Left lung (tissue), 10 donors: ENCODE measurements around the gene ANO1. TPM values are rescaled to one million over a fixed set of nuclear protein-coding genes. Genes with fewer than 3 reads are reported as not detected.

Experiments used
- ATAC-seq: fragments of 200-7000 bp; cut with Tn5 transposase; one replicate; pipeline ENCODE4 v1.9.1; 2020; ENCODE audit warnings: moderate library complexity
- DNase-seq, 4 donors: peaks; one replicate each; pipeline ENCODE4 v3.0.0-alpha.2; 2013 to 2020
- H3K27ac ChIP-seq, 2 donors: fragments of 200-600 bp; sonication (generic) in 1 of 2; one replicate each; pipeline versions ENCODE4 v1.5.0 to v1.8.0; 2020 to 2021
- H3K27me3 ChIP-seq, 2 donors: fragments of 200-600 bp; sonication (generic) in 1 of 2; one replicate each; pipeline versions ENCODE4 v1.5.0 to v1.8.0; 2020 to 2021
- H3K36me3 ChIP-seq, 2 donors: fragments of 200-600 bp; sonication (generic) in 1 of 2; one replicate each; pipeline versions ENCODE4 v1.5.0 to v1.8.0; 2020 to 2021
- H3K4me1 ChIP-seq, 2 donors: fragments of 200-600 bp; one replicate each; pipeline ENCODE4 v1.8.0; 2021
- H3K4me3 ChIP-seq, 2 donors: fragments of 200-600 bp; sonication (generic) in 1 of 2; one replicate each; pipeline versions ENCODE4 v1.5.0 to v1.8.0; 2020 to 2021; ENCODE audit warnings: mild to moderate bottlenecking in 1 of 2
- H3K9me3 ChIP-seq, 2 donors: fragments of 200-600 bp; sonication (generic) in 1 of 2; one replicate each; pipeline versions ENCODE4 v1.5.0 to v1.8.0; 2020 to 2021
- intact Hi-C, 2 donors: fragments of 100-400 bp; cut with DNase I; formaldehyde crosslinking; loops; one replicate each; pipeline versions ENCODE4 v1.11.2 to v1.14.2; 2022
- polyA plus RNA-seq, 6 donors: library from polyadenylated mRNA; unstranded; fragments of 120-200 nt; gene quantifications; one replicate each; pipeline ENCODE4 v1.2.1, GENCODE V29; 2013; ENCODE audit not compliant: insufficient read length in 6 of 6
- total RNA-seq, 2 donors: library from RNA; stranded (reverse); fragmentation: NEBNext Ultra II Directional; extraction: Animal tissue kit (Norgen Biotek cat#: 25700); gene quantifications; one replicate each; pipeline ENCODE4 v1.2.1, GENCODE V29; 2021
- TF ChIP-seq, protein P1 (sequence below), 2 donors: fragments of 200-600 bp; sonication (generic) in 1 of 2; IDR thresholded peaks; one replicate each; pipeline versions ENCODE4 v1.5.0 to v1.8.0; 2021; ENCODE audit warnings: antibody characterized with exemption in 2 of 2
- donor health status: DM: no; HTN: yes; CAD: no.
- donor health status: DM: no; HTN: no; CAD: no.

ANO1 gene
- total and polyA plus RNA-seq, 8 donors, result 4.9 to 13.2 (median 7.0) TPM

DNA sequence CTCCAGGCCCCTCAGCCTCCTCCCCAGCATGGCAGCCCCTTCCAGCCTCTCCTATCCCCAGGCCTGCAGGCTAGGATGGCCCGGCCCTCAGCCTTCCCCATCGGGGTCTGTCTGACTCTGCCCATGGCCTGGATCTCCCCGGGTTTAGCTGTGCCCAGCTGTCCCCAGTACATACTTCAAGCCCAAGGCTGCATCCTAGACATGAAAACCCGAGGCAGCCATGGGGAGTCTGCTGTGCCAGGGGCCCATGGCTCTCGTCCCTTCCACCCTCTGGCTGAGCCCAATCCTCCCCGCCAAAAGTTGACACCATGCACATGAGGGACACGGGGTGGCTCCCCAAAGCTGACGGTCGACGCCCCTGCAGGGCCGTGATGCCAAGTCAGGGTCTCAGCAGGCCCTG lies 102.8 kb downstream of the ANO1 start:
- Histone ChIP-seq H3K4me3 (no peak overlapping the region), H3K27me3 (peaks cover 0 to 8% of the 10 kb centered on the region in 2 donors), H3K9me3 (no peaks in the 10 kb centered on the region), H3K4me1 (no peaks in the 10 kb centered on the region), H3K36me3 (no peaks in the 10 kb centered on the region), H3K27ac (no peak overlapping the region)
- ATAC-seq, result no peak
- TF ChIP-seq, protein P1, sequence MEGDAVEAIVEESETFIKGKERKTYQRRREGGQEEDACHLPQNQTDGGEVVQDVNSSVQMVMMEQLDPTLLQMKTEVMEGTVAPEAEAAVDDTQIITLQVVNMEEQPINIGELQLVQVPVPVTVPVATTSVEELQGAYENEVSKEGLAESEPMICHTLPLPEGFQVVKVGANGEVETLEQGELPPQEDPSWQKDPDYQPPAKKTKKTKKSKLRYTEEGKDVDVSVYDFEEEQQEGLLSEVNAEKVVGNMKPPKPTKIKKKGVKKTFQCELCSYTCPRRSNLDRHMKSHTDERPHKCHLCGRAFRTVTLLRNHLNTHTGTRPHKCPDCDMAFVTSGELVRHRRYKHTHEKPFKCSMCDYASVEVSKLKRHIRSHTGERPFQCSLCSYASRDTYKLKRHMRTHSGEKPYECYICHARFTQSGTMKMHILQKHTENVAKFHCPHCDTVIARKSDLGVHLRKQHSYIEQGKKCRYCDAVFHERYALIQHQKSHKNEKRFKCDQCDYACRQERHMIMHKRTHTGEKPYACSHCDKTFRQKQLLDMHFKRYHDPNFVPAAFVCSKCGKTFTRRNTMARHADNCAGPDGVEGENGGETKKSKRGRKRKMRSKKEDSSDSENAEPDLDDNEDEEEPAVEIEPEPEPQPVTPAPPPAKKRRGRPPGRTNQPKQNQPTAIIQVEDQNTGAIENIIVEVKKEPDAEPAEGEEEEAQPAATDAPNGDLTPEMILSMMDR (IDR thresholded peaks at IDR 0.05), result no peak
- no peak for DNase-seq
- intact Hi-C loops, result loop anchor here in 1 of 2 donors (10.0 kb wide), 1 partner anchor 266 kb away; no protein-coding TSS in a partner anchor

DNA sequence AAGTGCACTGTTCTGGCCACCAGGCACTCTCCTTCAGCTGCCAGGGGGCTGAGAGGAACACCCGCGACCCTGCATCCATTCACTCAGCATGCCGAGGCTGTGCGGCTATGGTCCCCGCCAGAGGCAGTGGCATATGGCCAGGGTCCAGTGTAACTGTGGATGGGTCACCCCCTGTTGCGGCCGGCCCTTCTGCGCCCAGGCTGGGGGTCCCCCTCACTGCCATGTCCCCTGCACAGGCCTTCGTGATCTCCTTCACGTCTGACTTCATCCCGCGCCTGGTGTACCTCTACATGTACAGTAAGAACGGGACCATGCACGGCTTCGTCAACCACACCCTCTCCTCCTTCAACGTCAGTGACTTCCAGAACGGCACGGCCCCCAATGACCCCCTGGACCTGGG lies 104.1 kb downstream of the ANO1 start:
- H3K4me3 ChIP-seq, result no peak overlapping the region
- DNase-seq, result no peak
- H3K27me3 ChIP-seq, result peaks cover 0 to 8% of the 10 kb centered on the region in 2 donors
- intact Hi-C loops, result loop anchor here in 1 of 2 donors (10.0 kb wide), 1 partner anchor 267 kb away; no protein-coding TSS in a partner anchor
- no peaks in the 10 kb centered on the region for H3K36me3 ChIP-seq
- no peak overlapping the region for H3K27ac ChIP-seq
- TF ChIP-seq, protein P1 (IDR thresholded peaks at IDR 0.05), result no peak
- ATAC-seq, result no peak
- H3K4me1 ChIP-seq, result no peaks in the 10 kb centered on the region
- H3K9me3 ChIP-seq, result no peaks in the 10 kb centered on the region

DNA sequence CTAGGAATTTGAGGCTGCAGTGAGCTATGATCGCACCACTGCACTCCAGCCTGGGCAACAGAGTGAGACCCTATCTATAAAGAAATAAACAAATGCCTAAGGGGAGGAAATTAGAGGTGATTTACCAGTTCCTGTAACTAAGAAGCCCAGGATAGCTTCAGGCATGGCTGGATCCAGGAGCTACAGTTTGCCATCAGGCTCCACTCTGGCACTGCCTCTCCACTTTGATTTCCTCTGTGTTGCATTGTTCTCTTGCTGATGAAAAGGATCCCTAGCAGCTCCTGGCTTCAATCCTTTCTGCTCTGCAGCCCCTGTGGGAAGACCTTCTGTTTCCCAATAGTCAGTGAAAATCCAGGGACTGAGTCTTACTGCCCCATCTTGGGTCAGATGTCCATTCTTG lies 104.9 kb downstream of the ANO1 start:
- intact Hi-C loops, result loop anchor here in 1 of 2 donors (10.0 kb wide), 1 partner anchor 268 kb away; no protein-coding TSS in a partner anchor
- no peak overlapping the region for H3K4me3 ChIP-seq
- H3K27ac ChIP-seq, result no peak overlapping the region
- no peaks in the 10 kb centered on the region for H3K9me3 ChIP-seq
- H3K27me3 ChIP-seq, result peaks cover 0 to 13% of the 10 kb centered on the region in 2 donors
- H3K36me3 ChIP-seq, result no peaks in the 10 kb centered on the region
- TF ChIP-seq, protein P1 (IDR thresholded peaks at IDR 0.05), result no peak
- ATAC-seq, result no peak
- H3K4me1 ChIP-seq, result no peaks in the 10 kb centered on the region
- no peak for DNase-seq

DNA sequence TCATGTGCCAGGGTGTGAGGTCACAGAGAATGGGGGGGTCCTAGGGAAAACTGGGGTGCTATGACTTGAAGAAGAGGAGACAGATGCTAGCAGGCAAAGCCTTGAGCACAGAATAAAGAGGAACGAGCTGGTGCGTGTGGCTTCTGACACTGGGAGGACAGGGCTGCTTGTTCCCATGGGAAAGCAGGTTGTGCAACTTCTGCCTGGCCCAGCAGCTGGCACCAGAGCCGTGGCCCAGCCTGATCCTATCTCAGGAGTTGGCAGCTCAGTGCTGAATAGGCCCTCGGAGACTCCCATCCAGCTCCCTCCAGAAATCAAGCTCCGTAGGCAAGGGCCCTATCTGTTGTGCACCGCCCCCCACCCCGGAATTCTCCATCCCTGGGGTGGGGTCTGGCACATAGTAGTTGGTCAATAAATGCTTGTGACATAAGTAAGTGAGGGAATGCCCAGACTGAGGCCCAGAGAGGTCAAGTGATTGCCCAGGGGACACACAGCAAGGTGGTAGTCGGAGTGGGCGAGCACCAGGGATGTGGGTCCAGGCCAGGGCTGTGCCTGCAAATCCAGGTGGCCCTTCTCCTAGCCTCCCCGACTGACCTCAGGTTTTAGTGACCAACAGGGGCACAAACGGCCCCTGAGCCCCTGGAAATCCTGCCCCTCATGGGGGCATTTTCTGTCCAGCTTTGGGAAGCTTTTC lies 105.5 kb downstream of the ANO1 start:
- no peak for DNase-seq
- Histone ChIP-seq H3K27me3 (peaks cover 0 to 13% of the 10 kb centered on the region in 2 donors), H3K4me3 (no peak overlapping the region), H3K9me3 (no peaks in the 10 kb centered on the region), H3K27ac (no peak overlapping the region), H3K4me1 (no peaks in the 10 kb centered on the region), H3K36me3 (no peaks in the 10 kb centered on the region)
- TF ChIP-seq, protein P1 (IDR thresholded peaks at IDR 0.05), result no peak
- no peak for ATAC-seq
- intact Hi-C loops, result loop anchor here in 1 of 2 donors (10.0 kb wide), 1 partner anchor 269 kb away; no protein-coding TSS in a partner anchor

DNA sequence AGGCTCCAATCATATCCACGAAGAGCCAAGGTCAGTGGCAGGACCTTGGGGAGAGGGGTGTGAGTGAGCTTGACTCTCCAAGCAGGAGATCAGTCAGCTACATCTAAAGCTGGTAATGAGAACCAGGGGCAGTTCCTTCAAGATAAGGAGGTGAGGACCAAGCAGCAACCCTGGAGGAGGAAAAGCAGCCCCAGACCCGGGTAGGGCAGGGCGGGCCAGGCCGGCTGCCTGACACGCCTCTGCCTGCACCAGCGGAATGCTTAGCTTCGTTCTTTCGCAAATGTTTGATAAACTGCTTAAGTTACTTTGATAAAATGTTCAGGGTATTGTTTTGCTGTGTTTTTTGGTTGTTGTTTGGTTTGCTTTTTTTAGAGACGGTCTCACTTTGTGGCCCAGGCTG lies 106.3 kb downstream of the ANO1 start:
- Histone ChIP-seq H3K27ac (no peak overlapping the region), H3K27me3 (peaks cover 0 to 13% of the 10 kb centered on the region in 2 donors), H3K4me3 (no peak overlapping the region), H3K9me3 (no peaks in the 10 kb centered on the region), H3K4me1 (no peaks in the 10 kb centered on the region), H3K36me3 (no peaks in the 10 kb centered on the region)
- intact Hi-C loops, result loop anchor here in 1 of 2 donors (10.0 kb wide), 1 partner anchor 270 kb away; no protein-coding TSS in a partner anchor
- DNase-seq (peak in 1 of 4 donors; percentile 27), ATAC-seq (no peak)
- TF ChIP-seq, protein P1 (IDR thresholded peaks at IDR 0.05), result no peak
